Heart left ventricle (tissue), 16 donors: ENCODE measurements around the gene SETSIP. TPM values are rescaled to one million over a fixed set of nuclear protein-coding genes. Genes with fewer than 3 reads are reported as not detected.

Source experiments
- ATAC-seq, 4 donors: fragments of 200-7000 bp; cut with Tn5 transposase; one replicate each; pipeline ENCODE4 v1.9.1; 2020 to 2022; ENCODE audit warnings: moderate library complexity in 4 of 4, mild to moderate bottlenecking in 3 of 4, moderate number of reproducible peaks in 1 of 4
- DNase-seq, 5 donors: peaks; one replicate each; pipeline ENCODE4 v3.0.0-alpha.2; 2020
- H3K27ac ChIP-seq, 12 donors: fragments of 200-600 bp; sonication (generic) in 4 of 12; one replicate each; pipeline versions ENCODE4 v1.5.0 to v1.8.0; 2016 to 2022; ENCODE audit warnings: mild to moderate bottlenecking in 2 of 12
- H3K27me3 ChIP-seq, 9 donors: fragments of 200-600 bp; sonication (generic) in 2 of 9; one replicate each; pipeline versions ENCODE4 v1.5.1 to v1.8.0; 2016 to 2022; ENCODE audit warnings: mild to moderate bottlenecking in 3 of 9
- H3K36me3 ChIP-seq, 9 donors: fragments of 200-600 bp; sonication (generic) in 2 of 9; one replicate each; pipeline versions ENCODE4 v1.5.0 to v1.8.0; 2018 to 2022; ENCODE audit warnings: mild to moderate bottlenecking in 2 of 9
- H3K4me1 ChIP-seq, 12 donors: fragments of 200-600 bp; sonication (generic) in 4 of 12; one replicate each; pipeline versions ENCODE4 v1.5.0 to v1.8.0; 2016 to 2022; ENCODE audit warnings: mild to moderate bottlenecking in 3 of 12
- H3K4me3 ChIP-seq, 12 donors: fragments of 200-600 bp; sonication (generic) in 4 of 12; one replicate each; pipeline versions ENCODE4 v1.5.0 to v1.8.0; 2017 to 2022; ENCODE audit warnings: mild to moderate bottlenecking in 9 of 12, moderate library complexity in 4 of 12
- H3K9me3 ChIP-seq, 12 donors: fragments of 200-600 bp; sonication (generic) in 4 of 12; one replicate each; pipeline versions ENCODE4 v1.5.0 to v1.8.0; 2016 to 2022; ENCODE audit warnings: mild to moderate bottlenecking in 1 of 12
- CTCF ChIP-seq, 12 donors: fragments of 200-600 bp; sonication (generic) in 4 of 12; IDR thresholded peaks; one replicate each; pipeline versions ENCODE4 v1.5.0 to v1.8.0; 2018 to 2022; ENCODE audit warnings: antibody characterized with exemption in 12 of 12, mild to moderate bottlenecking in 5 of 12
- POLR2A ChIP-seq, 2 donors: fragments of 450-650 bp; IDR thresholded peaks; one replicate each; pipeline ENCODE4 v1.6.1; 2017; ENCODE audit warnings: antibody characterized with exemption in 2 of 2, mild to moderate bottlenecking in 2 of 2, moderate library complexity in 2 of 2
- WGBS, 4 donors: extraction: QIAGEN DNeasy Blood & Tissue Kit in 2 of 4; methylation state at CpG; one replicate each; pipeline versions ENCODE4 v1.1.5 to v1.1.7; 2013 to 2018; 5-methylcytosine and 5-hydroxymethylcytosine counted together
- intact Hi-C, 10 donors: fragments of 100-400 bp; cut with DNase I; formaldehyde crosslinking; loops; one replicate each; pipeline versions ENCODE4 v1.11.1 to v1.14.2; 2022
- polyA plus RNA-seq, 2 donors: library from polyadenylated mRNA; stranded (reverse); fragments of 200-250 nt; gene quantifications; one replicate each; pipeline ENCODE4 v1.2.3, GENCODE V29; 2013
- total RNA-seq, 9 donors: library from RNA; depleted of rRNA in 2 of 9; stranded (reverse); fragments of >200 nt in 2 of 9; fragmentation: NEBNext Ultra II Directional in 3 of 9; extraction: Animal tissue kit (Norgen Biotek cat#: 25700) in 3 of 9; gene quantifications; one replicate each; pipeline versions ENCODE4 v1.1.0 to v1.2.4, GENCODE V29; 2016 to 2023
- donor health status: ischemic (EF 13 %, LVEDD 7.1; RV severe dilation, severe dysfunction).
- donor health status: healthy with polysubstance abuse.
- donor health status: DM: no; HTN: yes; CAD: no.
- donor health status: DM: no; HTN: no; CAD: no.
- donor health status: ischemic (EF 25% LVEDD 6.9; RV normal size, moderate dysfunction).
- donor health status: ischemic (EF 25% LVEDD 5.7; RV mildly dilated, moderate dysfunction).
- donor health status: healthy.
- donor health status: DM: yes; HTN: yes; CAD: no.
- donor health status: ischemic (EF 35%, LVEDD 5.7; RV mildly dilated, moderate dysfunction).
- donor health status: nonischemic (EF 11% LVEDD 7.7; RV severe dilation, severe dysfunction).
- donor health status: DM: yes; HTN: yes; CAD: no.
- donor health status: PGD.
- donor health status: ischemic (EF 29% LVEDD 5.4; RV normal size, mild dysfunction).
- donor health status: nonischemic (EF 23%, LVEDD 6.1; RV moderate dilation, normal function).

SETSIP gene
- total and polyA plus RNA-seq, 11 donors = not detected

- ATAC-seq (no peak), DNase-seq (no peak)
- no peaks in the 10 kb centered on the region for H3K9me3 ChIP-seq
- H3K36me3 ChIP-seq = no peaks in the 10 kb centered on the region
- H3K27me3 ChIP-seq = no peaks in the 10 kb centered on the region
- TF ChIP-seq POLR2A (IDR thresholded peaks at IDR 0.05) (no peak), CTCF (IDR thresholded peaks at IDR 0.05) (no peak)
- no peak overlapping the region for H3K4me3 ChIP-seq
- H3K4me1 ChIP-seq = no peaks in the 10 kb centered on the region
- H3K27ac ChIP-seq = no peak overlapping the region
- 83 to 94% (median 87%) methylated on average over 8 of the region's 8 CpGs for WGBS, 4 donors
- intact Hi-C loops = no loop called here
These were observed 8.9 kb downstream of the SETSIP start for GRCh38 chr1:92066321-92066720.

- 86 to 95% (median 88%) methylated on average over 3 of the region's 3 CpGs for WGBS, 4 donors
- H3K27me3 ChIP-seq = no peaks in the 10 kb centered on the region
- no peak overlapping the region for H3K4me3 ChIP-seq
These were observed 10.2 kb downstream of the SETSIP start for GRCh38 chr1:92065042-92065441.

GRCh38 chr1:92051948-92052347, 23.3 kb downstream of the SETSIP start:
- no peak for ATAC-seq
- Histone ChIP-seq H3K4me1 (no peaks in the 10 kb centered on the region), H3K9me3 (no peaks in the 10 kb centered on the region), H3K4me3 (no peak overlapping the region), H3K36me3 (no peaks in the 10 kb centered on the region), H3K27ac (no peak overlapping the region), H3K27me3 (no peaks in the 10 kb centered on the region)
- DNase-seq = no peak
- no peak for TF ChIP-seq POLR2A (IDR thresholded peaks at IDR 0.05)
- no peak for TF ChIP-seq CTCF (IDR thresholded peaks at IDR 0.05)
- intact Hi-C loops = no loop called here

More at GRCh38 chr1:92065042-92065441, 10.2 kb downstream of the SETSIP start:
- Histone ChIP-seq H3K27ac (no peak overlapping the region), H3K36me3 (no peaks in the 10 kb centered on the region), H3K4me1 (no peaks in the 10 kb centered on the region), H3K9me3 (no peaks in the 10 kb centered on the region)
- intact Hi-C loops = no loop called here
- ATAC-seq (no peak), DNase-seq (no peak)
- no peak for TF ChIP-seq CTCF (IDR thresholded peaks at IDR 0.05)
- no peak for TF ChIP-seq POLR2A (IDR thresholded peaks at IDR 0.05)

GRCh38 chr1:92045766-92046495, 29.3 kb downstream of the SETSIP start:
- Histone ChIP-seq H3K27me3 (no peaks in the 10 kb centered on the region), H3K4me1 (no peaks in the 10 kb centered on the region), H3K27ac (no peak overlapping the region), H3K4me3 (no peak overlapping the region), H3K9me3 (no peaks in the 10 kb centered on the region), H3K36me3 (no peaks in the 10 kb centered on the region)
- TF ChIP-seq POLR2A (IDR thresholded peaks at IDR 0.05) = no peak
- TF ChIP-seq CTCF (IDR thresholded peaks at IDR 0.05) = no peak
- WGBS, 4 donors = 91 to 94% (median 92%) methylated on average over 2 of the region's 2 CpGs
- intact Hi-C loops = no loop called here
- DNase-seq = no peak
- ATAC-seq = no peak
